Measurements from ENCODE around the gene IWS1.

Gene IWS1

GRCh38 chr2:127486247-127487058 lies 39.8 kb downstream of the IWS1 start:
- DNase-seq: no peak

DNA sequence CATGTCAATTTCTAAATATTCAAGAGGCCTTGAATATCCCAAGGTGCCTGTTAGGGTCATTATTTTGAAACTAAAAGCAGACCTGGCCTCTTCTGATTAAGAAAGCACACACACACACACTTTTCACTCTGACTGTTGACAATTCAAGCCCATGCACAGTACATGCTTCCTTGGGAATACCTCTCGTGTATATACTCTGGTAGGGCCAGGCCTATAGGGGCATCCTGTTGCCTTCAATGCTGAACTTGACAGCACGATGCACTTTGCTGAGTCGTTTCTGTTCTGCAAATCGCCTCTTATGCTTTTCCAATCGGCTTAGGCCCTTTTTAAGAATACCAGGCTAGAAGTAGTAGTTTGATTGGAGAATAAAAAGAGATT lies 40.6 kb downstream of the IWS1 start:
- DNase-seq: no peak

DNA sequence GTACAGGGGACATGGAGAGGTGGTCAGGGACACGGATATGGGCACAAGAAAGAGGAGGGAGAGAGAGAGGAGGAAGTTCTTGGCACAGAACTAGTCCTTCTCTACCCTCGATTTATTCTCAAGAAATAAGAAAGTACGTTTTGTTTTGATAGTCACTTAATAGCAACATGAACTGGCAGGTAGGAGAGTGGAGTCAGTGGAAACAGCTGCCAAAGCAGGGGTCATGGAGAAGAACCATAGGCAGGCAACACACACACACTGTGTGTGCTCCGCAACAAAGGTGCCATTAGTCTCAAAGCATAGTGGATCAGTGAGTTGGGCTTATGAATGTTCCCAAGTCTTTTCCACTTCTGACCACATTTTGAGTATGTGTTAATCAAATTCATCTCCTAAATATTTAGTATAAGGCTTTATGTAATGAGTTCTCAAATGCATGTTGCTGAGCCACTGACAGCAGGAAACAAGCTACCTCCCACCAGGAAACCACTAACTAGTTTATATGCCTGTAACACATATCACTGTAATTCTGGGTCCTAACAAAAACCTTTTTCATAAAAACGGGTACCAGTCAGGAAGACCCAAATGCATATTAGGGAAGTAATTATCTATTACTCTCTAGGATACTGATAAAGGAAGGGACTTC lies 41.1 kb downstream of the IWS1 start:
- DNase-seq: no peak

DNA sequence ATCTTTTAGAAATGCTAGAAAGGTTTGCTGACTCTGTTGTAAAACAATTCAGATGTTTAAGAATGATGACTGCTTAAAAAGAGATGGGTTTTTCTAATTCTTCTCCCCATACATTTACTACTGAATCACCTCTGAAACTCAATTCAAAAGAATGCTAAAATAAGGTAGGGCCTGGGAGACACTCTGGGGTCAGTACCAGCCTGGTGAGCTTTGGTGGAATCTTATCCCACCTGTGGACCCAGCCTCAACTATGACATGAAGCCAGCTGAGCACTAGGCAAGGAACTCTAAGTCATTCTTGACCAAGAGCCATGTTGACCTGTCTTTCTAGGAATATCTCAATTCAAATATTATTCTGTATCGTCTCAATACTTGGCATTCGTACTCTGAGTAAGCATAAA lies 44.3 kb downstream of the IWS1 start:
- no peak for DNase-seq

DNA sequence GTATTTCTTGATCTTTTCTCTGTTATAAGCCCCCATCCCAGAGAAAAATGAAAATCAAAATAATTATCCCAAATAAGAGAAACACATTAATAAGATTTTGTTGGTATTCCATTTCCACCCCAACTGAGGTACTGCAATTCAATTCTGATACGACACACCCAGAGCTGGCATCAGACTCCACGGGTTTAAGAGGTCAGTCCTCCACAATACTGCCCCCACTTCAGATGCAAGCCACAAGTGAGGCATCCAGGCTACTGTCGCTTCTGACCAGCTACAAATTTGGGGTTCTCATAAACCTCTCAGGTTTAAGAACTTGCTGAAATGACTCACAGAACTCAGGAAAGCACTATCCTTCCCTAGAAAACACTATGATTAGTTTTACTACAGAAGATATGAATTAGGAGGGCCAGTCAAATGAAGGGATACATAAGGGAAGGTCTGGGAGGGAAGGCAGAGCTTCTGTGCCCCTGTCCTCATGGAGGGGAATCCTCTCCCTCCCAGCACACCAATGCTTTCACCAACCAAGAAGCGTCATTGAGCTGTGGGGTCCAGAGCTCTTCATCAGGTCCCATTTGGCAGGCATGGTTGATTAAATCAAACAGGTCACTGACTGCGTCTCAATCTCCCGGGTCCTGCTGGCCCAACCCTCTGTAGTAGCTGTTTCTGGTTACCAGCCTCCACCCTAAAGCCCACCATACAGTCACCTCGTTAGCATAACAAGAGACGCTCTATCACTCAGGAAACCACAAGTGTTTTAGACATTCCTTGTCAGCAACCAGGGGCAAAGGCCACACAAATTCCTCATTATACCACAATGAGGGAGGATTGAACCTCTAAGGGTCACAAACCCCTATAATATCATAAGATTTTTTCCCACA lies 46.2 kb downstream of the IWS1 start:
- DNase-seq: no peak

- no peak for DNase-seq
Observed at GRCh38 chr2:127479219-127479825, 47.0 kb downstream of the IWS1 start.

- DNase-seq: no peak
Observed at GRCh38 chr2:127475788-127476187, 50.5 kb downstream of the IWS1 start.

DNA sequence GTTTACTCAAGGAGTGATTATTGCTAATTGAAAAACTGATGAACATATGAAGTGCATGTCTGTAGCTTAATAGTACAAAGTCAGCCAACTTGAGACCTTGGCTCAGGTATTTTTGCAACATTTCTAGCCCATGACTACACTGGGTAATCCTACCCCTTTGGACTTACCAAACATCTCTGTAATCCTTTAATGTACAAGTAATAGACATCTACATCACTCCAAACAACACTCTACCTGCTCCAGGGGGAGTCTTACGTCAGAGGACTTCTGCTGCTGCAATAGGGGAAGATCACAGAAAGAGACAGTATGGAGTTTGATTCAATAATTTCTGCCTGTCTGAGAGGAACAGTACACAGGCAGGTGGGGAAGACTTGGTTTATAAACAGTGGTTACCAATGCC lies 54.0 kb downstream of the IWS1 start:
- DNase-seq: no peak

DNA sequence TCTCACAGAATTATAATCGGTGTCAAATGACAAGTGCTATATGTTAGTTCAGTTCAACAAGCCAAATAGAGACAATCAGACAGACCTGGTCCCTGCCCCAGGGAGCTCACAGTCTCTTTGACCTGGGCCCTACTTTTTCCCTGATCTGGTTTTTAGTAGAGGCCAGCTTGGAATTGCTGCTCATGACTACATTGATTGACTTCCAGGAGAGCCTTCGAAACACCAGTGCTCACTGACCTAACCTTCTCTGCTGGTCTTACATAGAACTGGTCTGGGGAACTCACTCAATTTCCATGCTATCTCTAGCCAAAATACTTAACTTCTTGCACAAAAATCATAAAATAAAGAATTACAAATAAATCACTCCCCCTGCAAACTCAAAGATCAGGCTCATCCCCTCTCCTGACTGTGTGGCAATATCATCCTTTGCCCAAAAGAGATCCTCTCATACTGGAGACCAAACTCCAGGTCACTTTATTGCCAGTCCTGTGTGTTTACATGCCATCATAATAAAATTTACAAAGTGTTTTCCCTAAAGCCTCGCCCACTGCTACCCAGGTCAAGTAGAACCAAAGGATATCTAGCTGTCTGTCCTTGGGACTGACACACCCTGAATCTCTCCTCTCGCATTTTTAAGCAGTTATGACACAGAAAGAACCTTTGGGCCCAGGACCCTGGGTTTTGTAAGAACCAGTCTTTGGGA lies 54.9 kb downstream of the IWS1 start:
- DNase-seq: no peak

GRCh38 chr2:127469974-127470373 lies 56.3 kb downstream of the IWS1 start:
- no peak for DNase-seq

- DNase-seq: no peak
Observed at GRCh38 chr2:127469051-127469450, 57.2 kb downstream of the IWS1 start.

DNA sequence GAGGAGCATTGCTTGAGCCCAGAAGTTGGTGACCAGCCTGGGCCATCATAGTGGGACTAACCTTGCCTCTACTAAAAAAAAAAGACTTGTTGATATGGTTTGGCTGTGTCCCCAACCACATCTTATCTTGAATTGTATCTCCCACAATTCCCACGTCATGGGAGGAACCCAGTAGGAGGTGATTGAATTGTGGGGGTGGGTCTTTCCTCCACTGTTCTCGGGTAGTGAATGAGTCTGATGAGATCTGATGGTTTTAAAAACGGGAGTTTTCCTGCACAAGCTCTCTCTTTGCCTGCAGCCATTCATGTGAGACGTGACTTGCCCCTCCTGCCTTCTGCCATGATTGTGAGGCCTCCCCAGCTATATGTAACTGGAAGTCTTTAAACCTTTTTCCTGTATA lies 61.0 kb downstream of the IWS1 start:
- no peak for DNase-seq

DNA sequence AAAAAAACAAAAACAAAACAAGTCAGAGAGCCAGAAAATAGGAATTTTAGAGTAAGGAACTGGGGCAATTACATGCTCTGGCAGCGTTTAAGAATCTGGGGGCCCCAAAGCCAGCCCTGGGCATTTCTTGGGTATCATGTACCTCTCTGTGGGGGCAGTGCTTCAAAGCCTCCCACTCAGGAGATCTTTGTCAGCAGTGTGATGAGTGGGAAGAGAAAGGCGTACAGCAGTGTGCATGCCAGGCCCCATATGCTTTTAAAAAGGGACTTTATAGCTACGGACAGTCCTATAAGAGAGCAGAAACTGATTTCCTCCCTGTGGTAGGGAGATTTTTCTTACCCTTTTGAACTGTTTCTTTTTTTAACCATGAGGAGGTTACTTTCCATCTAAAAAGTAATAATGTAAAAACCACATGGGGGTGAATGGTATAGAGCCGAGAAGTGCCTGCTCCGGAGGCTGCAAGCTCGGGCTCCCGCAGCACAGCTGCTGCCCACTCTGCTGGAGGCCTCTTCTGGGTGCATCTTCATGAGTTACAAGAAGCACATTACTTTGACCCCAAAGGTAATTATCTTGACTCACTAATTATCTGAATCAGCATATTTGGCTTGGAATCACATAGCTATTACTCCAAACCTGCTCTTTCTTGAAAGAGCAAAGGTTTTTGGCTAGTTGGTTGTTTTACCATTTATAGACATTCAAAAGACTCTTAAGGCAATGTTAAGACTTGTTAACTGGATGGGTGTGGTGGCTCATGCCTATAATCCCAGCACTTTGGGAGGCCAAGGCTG lies 61.6 kb downstream of the IWS1 start:
- no peak for DNase-seq

DNA sequence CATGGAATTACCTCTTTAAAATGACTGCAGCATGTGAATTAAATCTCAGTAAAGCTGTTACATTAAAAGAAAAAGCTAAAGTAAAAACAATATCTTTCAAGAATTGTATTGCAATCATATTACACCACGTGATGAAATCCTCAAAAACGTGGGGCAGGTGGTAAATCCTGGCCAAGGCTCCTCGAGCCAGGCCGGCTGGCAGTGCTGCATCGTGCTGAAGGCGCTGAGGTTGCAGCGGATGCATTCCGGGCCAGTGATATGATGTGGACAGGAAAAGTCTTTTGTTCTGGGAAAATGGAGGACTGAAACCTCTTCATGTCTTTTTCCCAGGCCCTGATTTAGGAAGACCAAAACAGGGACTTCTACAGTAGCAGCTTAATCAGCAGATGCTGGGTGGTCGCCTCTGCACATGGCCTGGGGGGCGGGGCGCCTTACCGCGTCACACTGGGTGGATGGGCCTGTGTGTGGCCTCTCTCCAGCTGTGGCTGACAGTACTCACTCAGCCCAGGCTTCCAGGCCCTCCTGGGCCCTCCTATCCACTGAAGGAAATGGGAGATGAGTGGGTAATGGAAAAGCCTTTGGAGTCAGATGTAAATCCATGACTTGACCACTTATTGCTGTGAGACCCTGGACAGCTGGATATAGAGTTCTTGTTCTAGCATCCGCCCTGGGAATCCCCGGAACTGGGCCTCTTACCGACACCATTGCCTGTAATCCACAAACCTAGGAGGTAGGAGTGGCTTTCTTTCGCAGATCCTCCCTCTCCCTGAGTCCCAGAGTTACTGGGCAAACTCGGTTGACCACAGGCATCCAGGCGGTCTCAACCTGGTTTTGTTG lies 62.9 kb downstream of the IWS1 start:
- DNase-seq: peak; percentile 5

- no peak for DNase-seq
Observed at GRCh38 chr2:127462461-127462860, 63.8 kb downstream of the IWS1 start.

DNA sequence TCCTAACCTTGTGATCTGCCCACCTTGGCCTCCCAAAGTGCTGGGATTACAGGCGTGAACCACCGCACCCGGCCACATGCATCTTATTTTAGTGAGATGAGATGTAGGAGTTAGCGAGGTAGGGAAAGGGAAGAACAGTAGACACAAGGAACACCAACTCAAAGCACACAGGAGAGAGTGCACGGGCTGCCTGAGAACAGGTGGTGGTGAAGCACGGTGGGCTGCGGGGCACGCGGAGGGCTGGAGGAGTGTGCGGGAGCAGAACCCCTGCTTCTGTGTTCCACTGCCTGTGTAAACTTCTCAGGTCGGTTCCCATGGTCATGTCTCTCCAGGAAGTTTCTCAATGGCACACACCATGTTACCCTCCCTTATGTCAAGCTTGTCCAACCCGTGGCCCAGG lies 69.3 kb downstream of the IWS1 start:
- DNase-seq: no peak

- DNase-seq: no peak
Observed at GRCh38 chr2:127455566-127456493, 70.5 kb downstream of the IWS1 start.

- no peak for DNase-seq
Observed at GRCh38 chr2:127454595-127455565, 71.4 kb downstream of the IWS1 start.

Measured in activated gamma-delta T cell (primary cell).